Transverse colon (tissue), 4 donors: ENCODE results near the gene GSG1L2. TPM values are rescaled to one million over a fixed set of nuclear protein-coding genes. Genes with fewer than 3 reads are reported as not detected.

Experiments
- DNase-seq: peaks from one replicate; pipeline ENCODE4 v3.0.0-alpha.2; 2019
- H3K27ac ChIP-seq, 4 donors: fragments of 200-600 bp; sonication (generic); 2 replicates each; pipeline ENCODE4 v1.5.1; 2016 to 2018; ENCODE audit warnings: inconsistent platforms in 4 of 4
- H3K27me3 ChIP-seq: fragments of 200-600 bp; sonication (generic); 2 replicates; pipeline ENCODE4 v1.5.1; 2017; ENCODE audit warnings: inconsistent platforms
- H3K36me3 ChIP-seq, 4 donors: fragments of 200-600 bp; sonication (generic); 2 replicates each; pipeline ENCODE4 v1.5.1; 2017 to 2019; ENCODE audit warnings: inconsistent platforms in 4 of 4
- H3K4me1 ChIP-seq, 4 donors: fragments of 200-600 bp; sonication (generic); 2 replicates each; pipeline ENCODE4 v1.5.1; 2017 to 2020; ENCODE audit warnings: inconsistent platforms in 4 of 4
- H3K4me3 ChIP-seq, 4 donors: fragments of 200-600 bp; sonication (generic); 1 replicate in 1 of 4; 2 replicates in 3 of 4; pipeline versions ENCODE4 v1.5.1 to v1.6.1; 2017 to 2019; ENCODE audit warnings: inconsistent platforms in 4 of 4
- H3K9me3 ChIP-seq, 2 donors: fragments of 200-600 bp; sonication (generic); 2 replicates each; pipeline ENCODE4 v1.5.1; 2017 to 2019; ENCODE audit warnings: inconsistent platforms in 2 of 2
- CTCF ChIP-seq, 5 experiments: fragments of 200-600 bp in 3 of 5; fragments of 450-650 bp in 2 of 5; sonication (generic) in 3 of 5; IDR thresholded peaks; 1 replicate in 2 of 5; 2 replicates in 3 of 5; pipeline ENCODE4 v1.5.1; 2016 to 2017; ENCODE audit warnings: antibody characterized with exemption in 5 of 5, inconsistent platforms in 3 of 5, mild to moderate bottlenecking in 2 of 5, moderate library complexity in 1 of 5
- EP300 ChIP-seq: sonication (generic); formaldehyde crosslinking; IDR thresholded peaks from one replicate; pipeline ENCODE4 v1.6.1; 2017; ENCODE audit warnings: antibody characterized with exemption, low read depth
- POLR2A ChIP-seq: fragments of 450-650 bp; IDR thresholded peaks from one replicate; pipeline ENCODE4 v1.6.1; 2016; ENCODE audit warnings: antibody characterized with exemption, mild to moderate bottlenecking, moderate library complexity
- POLR2AphosphoS5 ChIP-seq, 3 donors: sonication (generic); formaldehyde crosslinking; IDR thresholded peaks; one replicate each; pipeline ENCODE4 v1.6.1; 2016; ENCODE audit warnings: antibody characterized with exemption in 3 of 3
- WGBS, 2 donors: methylation state at CpG; one replicate each; pipeline ENCODE4 v1.1.5; 2018; ENCODE audit warnings: low coverage in 1 of 2; 5-methylcytosine and 5-hydroxymethylcytosine counted together
- in situ Hi-C, 4 donors: fragments of 200-750 bp; cut with MboI; loops; one replicate each; pipeline versions ENCODE4 v1.15.0 to v1.15.1; 2017; ENCODE audit warnings: low sequenced_read_pairs in 3 of 4, low pct_ligation_motif_present in 1 of 4, low pct_unique_long_range_greater_than_20kb in 1 of 4
- intact Hi-C: fragments of 100-400 bp; cut with DNase I; formaldehyde crosslinking; loops from one replicate; pipeline ENCODE4 v1.15.1; 2023; ENCODE audit warnings: low total_unique reads
- total RNA-seq, 4 donors: library from RNA; depleted of rRNA; stranded (reverse); fragments of >200 nt; gene quantifications; one replicate each; pipeline ENCODE4 v1.1.0, GENCODE V29; 2016

GSG1L2 gene
- total RNA-seq, 4 donors from 2014 or later = not detected

GRCh38 chr17:9811537-9811936 lies 10.3 kb downstream of the GSG1L2 start:
- no peak overlapping the region for H3K27ac ChIP-seq
- WGBS, 2 donors = 66 to 80% methylated on average over 1 to 11 of the region's 11 CpGs
- intact Hi-C loops (no loop called here), in situ Hi-C loops (no loop called here)
- H3K36me3 ChIP-seq = no peaks in the 10 kb centered on the region
- H3K27me3 ChIP-seq = no peaks in the 10 kb centered on the region
- H3K4me1 ChIP-seq = no peaks in the 10 kb centered on the region
- H3K9me3 ChIP-seq = no peaks in the 10 kb centered on the region
- TF ChIP-seq POLR2A = no peak
- TF ChIP-seq POLR2AphosphoS5 (IDR thresholded peaks at IDR 0.05) = no peak
- no peak for TF ChIP-seq EP300
- no peak for TF ChIP-seq CTCF (IDR thresholded peaks at IDR 0.05)
- no peak overlapping the region for H3K4me3 ChIP-seq
- DNase-seq = no peak

- no peak overlapping the region for H3K4me3 ChIP-seq
- TF ChIP-seq CTCF (IDR thresholded peaks at IDR 0.05) (no peak), POLR2A (no peak), EP300 (no peak), POLR2AphosphoS5 (IDR thresholded peaks at IDR 0.05) (no peak)
- H3K36me3 ChIP-seq = no peaks in the 10 kb centered on the region
- no peaks in the 10 kb centered on the region for H3K9me3 ChIP-seq
- no peaks in the 10 kb centered on the region for H3K4me1 ChIP-seq
- in situ Hi-C loops (no loop called here), intact Hi-C loops (no loop called here)
- no peak overlapping the region for H3K27ac ChIP-seq
- DNase-seq = no peak
- no peaks in the 10 kb centered on the region for H3K27me3 ChIP-seq
- WGBS, 2 donors = 81 to 94% methylated on average over 3 to 5 of the region's 5 CpGs
Measured at GRCh38 chr17:9811086-9811485, 10.8 kb downstream of the GSG1L2 start.

- Histone ChIP-seq H3K27ac (no peak overlapping the region), H3K4me1 (no peaks in the 10 kb centered on the region), H3K9me3 (no peaks in the 10 kb centered on the region), H3K27me3 (no peaks in the 10 kb centered on the region), H3K4me3 (no peak overlapping the region), H3K36me3 (no peaks in the 10 kb centered on the region)
- WGBS, 2 donors = 65 to 71% methylated on average over 1 to 4 of the region's 4 CpGs
- no peak for TF ChIP-seq POLR2AphosphoS5 (IDR thresholded peaks at IDR 0.05)
- intact Hi-C loops (no loop called here), in situ Hi-C loops (no loop called here)
- DNase-seq = no peak
Measured at GRCh38 chr17:9810100-9810949, 11.6 kb downstream of the GSG1L2 start.

- in situ Hi-C loops (no loop called here), intact Hi-C loops (no loop called here)
- Histone ChIP-seq H3K4me1 (no peaks in the 10 kb centered on the region), H3K27ac (no peak overlapping the region), H3K36me3 (no peaks in the 10 kb centered on the region), H3K9me3 (no peaks in the 10 kb centered on the region), H3K4me3 (no peak overlapping the region), H3K27me3 (no peaks in the 10 kb centered on the region)
- 88 to 91% methylated on average over 7 to 8 of the region's 8 CpGs for WGBS, 2 donors
- no peak for TF ChIP-seq POLR2A
- DNase-seq = no peak
Measured at GRCh38 chr17:9809409-9809808, 12.5 kb downstream of the GSG1L2 start.

- H3K9me3 ChIP-seq = no peaks in the 10 kb centered on the region
- in situ Hi-C loops = no loop called here
- no peak overlapping the region for H3K27ac ChIP-seq
- intact Hi-C loops = no loop called here
- no peaks in the 10 kb centered on the region for H3K36me3 ChIP-seq
- TF ChIP-seq POLR2AphosphoS5 (IDR thresholded peaks at IDR 0.05) = no peak
- no peak for TF ChIP-seq EP300
- TF ChIP-seq CTCF (IDR thresholded peaks at IDR 0.05) = no peak
- TF ChIP-seq POLR2A = no peak
- H3K4me1 ChIP-seq = no peaks in the 10 kb centered on the region
- 73 to 75% methylated on average over 5 to 6 of the region's 6 CpGs for WGBS, 2 donors
- no peak for DNase-seq
- H3K27me3 ChIP-seq = no peaks in the 10 kb centered on the region
- no peak overlapping the region for H3K4me3 ChIP-seq
Measured at GRCh38 chr17:9806699-9807098, 15.2 kb downstream of the GSG1L2 start.
